ENCODE results near the gene LMF1. TPM values are rescaled to one million over a fixed set of nuclear protein-coding genes. Genes with fewer than 3 reads are reported as not detected.

The LMF1 gene
- total RNA-seq, 3 donors from 2014 or later: 14.1 to 26.4 (median 21.4) TPM

DNA sequence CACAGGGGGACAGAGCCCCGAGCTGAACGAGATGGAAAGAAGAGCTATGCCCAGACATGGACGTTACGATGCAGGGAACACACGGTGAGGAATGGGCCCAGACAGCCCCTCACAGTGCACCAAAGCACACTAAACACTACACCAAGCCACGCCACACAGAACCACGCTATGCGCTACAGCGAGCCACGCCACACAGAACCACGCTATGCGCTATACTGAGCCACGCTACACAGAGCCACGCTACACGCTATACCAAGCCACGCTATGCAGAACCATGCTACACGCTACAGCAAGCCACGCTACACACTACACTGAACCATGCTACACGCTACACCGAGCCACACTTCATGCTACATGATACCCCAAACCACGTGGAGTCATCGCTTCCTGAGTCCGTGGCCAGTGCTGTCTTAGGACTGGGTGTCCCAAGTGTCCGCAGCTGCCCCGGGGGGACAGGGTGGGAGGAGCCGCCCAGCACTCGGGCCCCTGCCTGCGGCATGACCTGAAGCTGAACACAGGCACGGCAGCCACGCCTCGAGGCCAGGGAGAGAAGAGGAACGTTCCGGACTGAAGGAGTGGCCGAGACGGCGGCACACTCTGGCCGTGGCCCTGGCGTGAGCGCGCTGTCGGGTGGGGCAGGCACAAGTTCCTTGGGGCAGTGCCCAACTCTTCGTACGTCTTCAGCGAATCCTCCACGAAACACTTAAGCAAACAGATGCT, 61.3 kb downstream of the LMF1 start:
- TF ChIP-seq, protein P1, sequence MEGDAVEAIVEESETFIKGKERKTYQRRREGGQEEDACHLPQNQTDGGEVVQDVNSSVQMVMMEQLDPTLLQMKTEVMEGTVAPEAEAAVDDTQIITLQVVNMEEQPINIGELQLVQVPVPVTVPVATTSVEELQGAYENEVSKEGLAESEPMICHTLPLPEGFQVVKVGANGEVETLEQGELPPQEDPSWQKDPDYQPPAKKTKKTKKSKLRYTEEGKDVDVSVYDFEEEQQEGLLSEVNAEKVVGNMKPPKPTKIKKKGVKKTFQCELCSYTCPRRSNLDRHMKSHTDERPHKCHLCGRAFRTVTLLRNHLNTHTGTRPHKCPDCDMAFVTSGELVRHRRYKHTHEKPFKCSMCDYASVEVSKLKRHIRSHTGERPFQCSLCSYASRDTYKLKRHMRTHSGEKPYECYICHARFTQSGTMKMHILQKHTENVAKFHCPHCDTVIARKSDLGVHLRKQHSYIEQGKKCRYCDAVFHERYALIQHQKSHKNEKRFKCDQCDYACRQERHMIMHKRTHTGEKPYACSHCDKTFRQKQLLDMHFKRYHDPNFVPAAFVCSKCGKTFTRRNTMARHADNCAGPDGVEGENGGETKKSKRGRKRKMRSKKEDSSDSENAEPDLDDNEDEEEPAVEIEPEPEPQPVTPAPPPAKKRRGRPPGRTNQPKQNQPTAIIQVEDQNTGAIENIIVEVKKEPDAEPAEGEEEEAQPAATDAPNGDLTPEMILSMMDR (IDR thresholded peaks at IDR 0.05): no peak
- TF ChIP-seq POLR2A (IDR thresholded peaks at IDR 0.05) (no peak), POLR2AphosphoS5 (IDR thresholded peaks at IDR 0.05) (no peak)
- Histone ChIP-seq H3K4me3 (no peak overlapping the region), H3K36me3 (no peaks in the 10 kb centered on the region), H3K27ac (no peak overlapping the region), H3K4me1 (no peaks in the 10 kb centered on the region), H3K27me3 (no peaks in the 10 kb centered on the region), H3K9me3 (peaks cover 0 to 6% of the 10 kb centered on the region in 2 donors)
- intact Hi-C loops (cut with DNase I; ENCODE audit: low total_unique reads): no loop called here
- no peak for DNase-seq (ENCODE audit: low spot score in 2 of 2)

GRCh38 chr16:908526-909155, 62.1 kb downstream of the LMF1 start:
- no peak overlapping the region for H3K4me3 ChIP-seq
- TF ChIP-seq POLR2A (IDR thresholded peaks at IDR 0.05) (no peak), POLR2AphosphoS5 (IDR thresholded peaks at IDR 0.05) (no peak)
- TF ChIP-seq, protein P1 (IDR thresholded peaks at IDR 0.05): no peak
- no peaks in the 10 kb centered on the region for H3K4me1 ChIP-seq
- no peaks in the 10 kb centered on the region for H3K27me3 ChIP-seq
- DNase-seq (ENCODE audit: low spot score in 2 of 2): no peak
- intact Hi-C loops (cut with DNase I; ENCODE audit: low total_unique reads): no loop called here
- no peak overlapping the region for H3K27ac ChIP-seq
- no peaks in the 10 kb centered on the region for H3K36me3 ChIP-seq
- H3K9me3 ChIP-seq: peaks cover 0 to 6% of the 10 kb centered on the region in 2 donors

DNA sequence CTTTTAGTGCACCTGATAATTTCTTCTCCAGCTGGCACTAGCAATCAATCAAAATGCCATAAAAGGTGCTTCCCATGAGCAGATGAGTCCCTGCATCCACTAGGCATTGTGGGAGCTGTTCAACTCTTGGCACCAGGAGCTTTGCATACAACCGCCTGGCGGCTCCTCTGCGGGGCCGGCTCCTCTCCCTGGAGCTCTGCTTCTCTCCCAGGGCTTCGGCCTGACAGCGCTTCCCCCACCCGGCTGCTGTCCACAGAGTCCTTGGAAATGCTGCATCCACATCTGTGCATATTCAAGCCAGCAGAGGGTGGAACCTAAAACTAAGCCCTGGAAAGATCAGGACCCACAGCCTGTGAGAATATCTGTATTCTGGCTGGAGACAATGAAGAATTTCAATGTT, 62.9 kb downstream of the LMF1 start:
- Histone ChIP-seq H3K4me3 (no peak overlapping the region), H3K27me3 (no peaks in the 10 kb centered on the region), H3K4me1 (no peaks in the 10 kb centered on the region), H3K9me3 (peaks cover 0 to 6% of the 10 kb centered on the region in 2 donors), H3K27ac (no peak overlapping the region), H3K36me3 (no peaks in the 10 kb centered on the region)
- intact Hi-C loops (cut with DNase I; ENCODE audit: low total_unique reads): no loop called here
- TF ChIP-seq, protein P1 (IDR thresholded peaks at IDR 0.05): no peak
- no peak for TF ChIP-seq POLR2A (IDR thresholded peaks at IDR 0.05)
- no peak for TF ChIP-seq POLR2AphosphoS5 (IDR thresholded peaks at IDR 0.05)
- no peak for DNase-seq (ENCODE audit: low spot score in 2 of 2)

GRCh38 chr16:907361-907760, 63.4 kb downstream of the LMF1 start:
- H3K4me1 ChIP-seq: no peaks in the 10 kb centered on the region
- no peak overlapping the region for H3K27ac ChIP-seq
- TF ChIP-seq, protein P1 (IDR thresholded peaks at IDR 0.05): no peak
- TF ChIP-seq POLR2AphosphoS5 (IDR thresholded peaks at IDR 0.05) (no peak), POLR2A (IDR thresholded peaks at IDR 0.05) (no peak)
- DNase-seq (ENCODE audit: low spot score in 2 of 2): no peak
- H3K36me3 ChIP-seq: no peaks in the 10 kb centered on the region
- peaks cover 0 to 6% of the 10 kb centered on the region in 2 donors for H3K9me3 ChIP-seq
- no peaks in the 10 kb centered on the region for H3K27me3 ChIP-seq
- intact Hi-C loops (cut with DNase I; ENCODE audit: low total_unique reads): no loop called here
- no peak overlapping the region for H3K4me3 ChIP-seq

GRCh38 chr16:906296-906695, 64.5 kb downstream of the LMF1 start:
- TF ChIP-seq POLR2AphosphoS5 (IDR thresholded peaks at IDR 0.05) (no peak), POLR2A (IDR thresholded peaks at IDR 0.05) (no peak)
- TF ChIP-seq, protein P1 (IDR thresholded peaks at IDR 0.05): no peak
- H3K27me3 ChIP-seq: no peaks in the 10 kb centered on the region
- H3K27ac ChIP-seq: no peak overlapping the region
- intact Hi-C loops (cut with DNase I; ENCODE audit: low total_unique reads): no loop called here
- H3K9me3 ChIP-seq: peaks cover 0 to 6% of the 10 kb centered on the region in 2 donors
- H3K4me1 ChIP-seq: no peaks in the 10 kb centered on the region
- H3K36me3 ChIP-seq: no peaks in the 10 kb centered on the region
- no peak overlapping the region for H3K4me3 ChIP-seq
- no peak for DNase-seq (ENCODE audit: low spot score in 2 of 2)
